PC-9 (cell line): ENCODE results near the gene OSBPL8. TPM values are rescaled to one million over a fixed set of nuclear protein-coding genes. Genes with fewer than 3 reads are reported as not detected.

Source experiments
- BruUV-seq: library from RNA; stranded (reverse); fragments of 400-500 nt; replicated peaks from 2 replicates; lab custom pipeline; 2021; lab: Mats Ljungman, UMichigan
- CTCF ChIA-PET: fragments of 300-600 bp; sonication (Branson Sonifier 250); formaldehyde crosslinking; loops from one replicate; lab custom pipeline; 2022; ENCODE audit warnings: antibody characterized with exemption; lab: Charles Lee
- POLR2A ChIA-PET: fragments of 300-600 bp; sonication (Branson Sonifier 250); formaldehyde crosslinking; loops from one replicate; lab custom pipeline; 2022; ENCODE audit warnings: antibody characterized with exemption; ENCODE audit not compliant: unreplicated experiment; lab: Charles Lee
- DNase-seq, 2 experiments: peaks; one replicate each; pipeline versions ENCODE4 v3.0.0 to v3.0.0-alpha.2; 2015 to 2022; ENCODE audit warnings: mixed read lengths in 1 of 2
- H2AFZ ChIP-seq: fragments of 200-600 bp; sonication (generic); 2 replicates; pipeline ENCODE4 v1.8.1; 2017; ENCODE audit warnings: antibody characterized with exemption
- H3F3A ChIP-seq: fragments of 200-600 bp; sonication (generic); 2 replicates; pipeline ENCODE4 v1.8.1; 2017; ENCODE audit warnings: antibody characterized with exemption, mild to moderate bottlenecking, low read depth; ENCODE audit not compliant: insufficient read depth
- H3K27ac ChIP-seq: fragments of 200-600 bp; sonication (generic); 2 replicates; pipeline ENCODE4 v1.6.1; 2016; ENCODE audit warnings: mixed run types
- H3K27me3 ChIP-seq: fragments of 200-600 bp; sonication (generic); 2 replicates; pipeline ENCODE4 v1.6.1; 2016; ENCODE audit warnings: low read depth, mixed run types; ENCODE audit not compliant: insufficient read depth
- H3K36me3 ChIP-seq: fragments of 200-600 bp; sonication (generic); 2 replicates; pipeline ENCODE4 v1.6.1; 2016; ENCODE audit warnings: low read depth, mixed run types
- H3K4me1 ChIP-seq: fragments of 200-600 bp; sonication (generic); replicated peaks from 2 replicates; pipeline ENCODE4 v1.6.1; 2016; ENCODE audit warnings: mixed run types; ENCODE audit not compliant: insufficient read depth
- H3K4me2 ChIP-seq: fragments of 200-600 bp; sonication (generic); 2 replicates; pipeline ENCODE4 v1.6.1; 2017; ENCODE audit warnings: mixed run types
- H3K4me3 ChIP-seq: fragments of 200-600 bp; sonication (generic); 2 replicates; pipeline ENCODE4 v1.6.1; 2016; ENCODE audit warnings: mixed run types
- H3K79me2 ChIP-seq: fragments of 200-600 bp; sonication (generic); 2 replicates; pipeline ENCODE4 v1.6.1; 2017; ENCODE audit warnings: low read depth, mixed run types
- H3K9me2 ChIP-seq: fragments of 200-600 bp; sonication (generic); 2 replicates; pipeline ENCODE4 v1.8.1; 2017; ENCODE audit warnings: mild to moderate bottlenecking; ENCODE audit not compliant: insufficient read depth
- H3K9me3 ChIP-seq: fragments of 200-600 bp; sonication (generic); 2 replicates; pipeline ENCODE4 v1.8.1; 2016; ENCODE audit warnings: low read depth; ENCODE audit not compliant: insufficient read depth
- H4K20me1 ChIP-seq: fragments of 200-600 bp; sonication (generic); 2 replicates; pipeline ENCODE4 v1.8.1; 2017; ENCODE audit not compliant: insufficient read depth
- EZH2 ChIP-seq: fragments of 200-600 bp; sonication (generic); IDR thresholded peaks from 2 replicates; pipeline ENCODE4 v1.8.0; 2017; ENCODE audit warnings: antibody characterized with exemption, low read depth
- intact Hi-C: fragments of 100-400 bp; cut with micrococcal nuclease; formaldehyde crosslinking; loops from one replicate; pipeline ENCODE4 v1.10.0; 2022; ENCODE audit not compliant: unreplicated experiment
- total RNA-seq: library from RNA; stranded (reverse); gene quantifications from 2 replicates; pipeline ENCODE4 v1.2.3, GENCODE V29; 2021
- TF ChIP-seq, protein P1 (sequence below): fragments of 200-600 bp; sonication (generic); conservative IDR thresholded peaks from 2 replicates; pipeline ENCODE4 v1.6.1; 2017; ENCODE audit warnings: mixed run types, antibody characterized with exemption, mild to moderate bottlenecking, moderate library complexity

The OSBPL8 gene
- total RNA-seq, 1 experiment from 2014 or later: 53.2 TPM

DNA sequence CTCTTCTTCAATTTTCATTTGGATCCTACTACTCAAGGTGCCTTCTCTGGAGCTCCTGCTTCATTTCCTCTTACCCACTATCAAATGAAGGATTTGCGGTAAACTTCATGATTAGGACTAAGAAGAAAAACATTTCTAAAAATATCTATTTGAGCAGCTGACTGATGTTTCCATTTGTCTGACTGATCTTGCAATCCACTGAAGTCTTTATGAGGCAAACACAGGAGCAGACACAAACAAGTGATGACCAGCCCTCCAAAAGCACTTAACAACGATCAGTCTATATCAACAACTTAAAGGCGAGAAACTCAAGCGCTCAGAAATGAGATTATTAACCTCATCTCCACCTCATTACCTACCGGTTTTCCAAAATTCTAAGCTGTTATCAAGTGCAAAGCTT is 26.2 kb downstream of the OSBPL8 start:
- H3K4me1 ChIP-seq: no peaks in the 10 kb centered on the region
- H3K36me3 ChIP-seq: no peaks in the 10 kb centered on the region
- H4K20me1 ChIP-seq: no peaks in the 10 kb centered on the region; the same call in 1 of the 2 replicates
- intact Hi-C loops: no loop called here
- no peak overlapping the region for H3K4me2 ChIP-seq
- H3K27me3 ChIP-seq: no peaks in the 10 kb centered on the region
- TF ChIP-seq EZH2: no peak
- TF ChIP-seq, protein P1, sequence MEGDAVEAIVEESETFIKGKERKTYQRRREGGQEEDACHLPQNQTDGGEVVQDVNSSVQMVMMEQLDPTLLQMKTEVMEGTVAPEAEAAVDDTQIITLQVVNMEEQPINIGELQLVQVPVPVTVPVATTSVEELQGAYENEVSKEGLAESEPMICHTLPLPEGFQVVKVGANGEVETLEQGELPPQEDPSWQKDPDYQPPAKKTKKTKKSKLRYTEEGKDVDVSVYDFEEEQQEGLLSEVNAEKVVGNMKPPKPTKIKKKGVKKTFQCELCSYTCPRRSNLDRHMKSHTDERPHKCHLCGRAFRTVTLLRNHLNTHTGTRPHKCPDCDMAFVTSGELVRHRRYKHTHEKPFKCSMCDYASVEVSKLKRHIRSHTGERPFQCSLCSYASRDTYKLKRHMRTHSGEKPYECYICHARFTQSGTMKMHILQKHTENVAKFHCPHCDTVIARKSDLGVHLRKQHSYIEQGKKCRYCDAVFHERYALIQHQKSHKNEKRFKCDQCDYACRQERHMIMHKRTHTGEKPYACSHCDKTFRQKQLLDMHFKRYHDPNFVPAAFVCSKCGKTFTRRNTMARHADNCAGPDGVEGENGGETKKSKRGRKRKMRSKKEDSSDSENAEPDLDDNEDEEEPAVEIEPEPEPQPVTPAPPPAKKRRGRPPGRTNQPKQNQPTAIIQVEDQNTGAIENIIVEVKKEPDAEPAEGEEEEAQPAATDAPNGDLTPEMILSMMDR: no peak
- 0 out of 2 replicates have a peak, but pooled peaks cover 12% of the 10 kb centered on the region for H3K79me2 ChIP-seq
- ChIA-PET POLR2A (no interaction called here), CTCF (no interaction called here)
- no peak overlapping the region for H3K4me3 ChIP-seq
- no peaks in the 10 kb centered on the region for H3K9me3 ChIP-seq
- no peaks in the 10 kb centered on the region for H3F3A ChIP-seq
- no peak overlapping the region for H3K27ac ChIP-seq
- H3K9me2 ChIP-seq: no peaks in the 10 kb centered on the region
- DNase-seq: no peak
- no peak overlapping the region for H2AFZ ChIP-seq
- no TSS peak for BruUV-seq

DNA sequence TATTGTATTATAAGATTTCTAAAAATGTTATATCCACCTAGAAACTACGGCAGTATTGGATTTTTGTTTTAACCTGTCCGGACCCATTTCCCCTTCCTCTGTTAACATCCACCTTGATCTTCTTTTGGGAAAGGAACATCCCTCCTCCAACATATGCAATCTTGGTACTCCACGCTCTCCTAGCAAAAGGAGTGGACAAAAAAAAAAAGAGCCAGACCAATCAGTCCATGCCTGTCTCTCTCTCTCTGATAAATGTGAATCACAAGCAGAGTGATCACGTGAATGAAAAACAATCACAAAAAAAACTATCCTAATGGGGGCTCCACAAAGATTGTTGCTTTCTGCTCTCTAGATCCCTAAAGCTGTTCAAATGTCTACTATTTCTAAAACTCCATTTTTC is 27.1 kb downstream of the OSBPL8 start:
- no peaks in the 10 kb centered on the region for H3K27me3 ChIP-seq
- no peak overlapping the region for H2AFZ ChIP-seq
- H3K4me3 ChIP-seq: no peak overlapping the region
- no peak for DNase-seq
- no peak overlapping the region for H3K4me2 ChIP-seq
- no peak overlapping the region for H3K27ac ChIP-seq
- H3K4me1 ChIP-seq: no peaks in the 10 kb centered on the region
- POLR2A ChIA-PET: no interaction called here
- CTCF ChIA-PET: no interaction called here
- no peaks in the 10 kb centered on the region; the same call in 1 of the 2 replicates for H4K20me1 ChIP-seq
- H3K79me2 ChIP-seq: 0 out of 2 replicates have a peak, but pooled peaks cover 12% of the 10 kb centered on the region
- no peaks in the 10 kb centered on the region for H3K9me2 ChIP-seq
- no peaks in the 10 kb centered on the region for H3K9me3 ChIP-seq
- intact Hi-C loops: no loop called here
- no TSS peak for BruUV-seq
- no peaks in the 10 kb centered on the region for H3K36me3 ChIP-seq
- H3F3A ChIP-seq: no peaks in the 10 kb centered on the region
- TF ChIP-seq, protein P1: no peak
- no peak for TF ChIP-seq EZH2

DNA sequence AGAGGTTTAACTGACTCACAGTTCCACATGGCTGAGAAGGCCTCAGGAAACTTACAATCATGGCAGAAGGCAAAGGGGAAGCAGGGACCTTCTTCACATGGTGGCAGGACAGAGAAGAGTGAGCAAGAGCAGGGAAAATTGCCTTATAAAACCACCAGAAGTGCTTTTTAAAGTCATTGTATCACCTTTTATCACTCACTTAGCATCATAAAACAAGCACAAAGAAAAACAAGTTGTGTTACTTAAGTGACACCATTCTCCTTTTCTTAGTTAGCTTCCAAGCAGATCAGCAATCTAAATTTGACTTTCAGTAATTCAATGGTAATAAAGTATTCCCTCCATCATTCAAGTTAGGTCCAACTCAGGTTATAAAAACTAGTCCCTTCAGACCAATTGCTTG is 28.5 kb downstream of the OSBPL8 start:
- ChIA-PET CTCF (no interaction called here), POLR2A (no interaction called here)
- Histone ChIP-seq H4K20me1 (no peaks in the 10 kb centered on the region; the same call in 1 of the 2 replicates), H3K4me1 (no peaks in the 10 kb centered on the region), H3K79me2 (0 out of 2 replicates have a peak, but pooled peaks cover 12% of the 10 kb centered on the region), H3K9me2 (no peaks in the 10 kb centered on the region), H3K4me3 (no peak overlapping the region), H3K4me2 (no peak overlapping the region), H2AFZ (no peak overlapping the region), H3K9me3 (no peaks in the 10 kb centered on the region), H3K27me3 (no peaks in the 10 kb centered on the region), H3K36me3 (no peaks in the 10 kb centered on the region), H3K27ac (no peak overlapping the region), H3F3A (no peaks in the 10 kb centered on the region)
- no peak for DNase-seq
- TF ChIP-seq, protein P1: no peak
- no peak for TF ChIP-seq EZH2
- BruUV-seq: no TSS peak
- intact Hi-C loops: no loop called here
